Spinal cord (tissue), 10 donors: ENCODE data around the gene FOXRED2. TPM values are rescaled to one million over a fixed set of nuclear protein-coding genes. Genes with fewer than 3 reads are reported as not detected.

ENCODE experiments used
- DNase-seq, 6 donors: peaks; one replicate each; pipeline versions ENCODE4 v3.0.0 to v3.0.0-alpha.2; 2013 to 2015; ENCODE audit warnings: low spot score in 6 of 6, low read depth in 4 of 6
- H3K27ac ChIP-seq: one replicate; pipeline ENCODE4 v1.5.1; 2013; ENCODE audit warnings: low read depth, low read length, control low read depth
- H3K27me3 ChIP-seq: one replicate; pipeline ENCODE4 v1.6.1; 2013; ENCODE audit warnings: low read length; ENCODE audit not compliant: control insufficient read depth, insufficient read depth
- H3K36me3 ChIP-seq: one replicate; pipeline ENCODE4 v1.6.1; 2013; ENCODE audit warnings: low read length; ENCODE audit not compliant: control insufficient read depth, insufficient read depth
- H3K4me1 ChIP-seq: one replicate; pipeline ENCODE4 v1.6.1; 2013; ENCODE audit warnings: low read length; ENCODE audit not compliant: control insufficient read depth, insufficient read depth
- H3K4me3 ChIP-seq: one replicate; pipeline ENCODE4 v1.5.1; 2013; ENCODE audit warnings: low read depth, low read length, control low read depth
- H3K9me3 ChIP-seq: one replicate; pipeline ENCODE4 v1.6.1; 2013; ENCODE audit warnings: low read length; ENCODE audit not compliant: control insufficient read depth, insufficient read depth
- WGBS: methylation state at CpG from one replicate; pipeline ENCODE4 v1.1.5; 2013; ENCODE audit warnings: missing lambda C conversion rate; ENCODE audit not compliant: insufficient coverage; 5-methylcytosine and 5-hydroxymethylcytosine counted together
- long read RNA-seq, 4 donors: transcript quantifications; one replicate each; lab custom pipeline, GENCODE V29; 2026
- polyA plus RNA-seq, 2 donors: library from polyadenylated mRNA; unstranded; fragments of 120-200 nt; gene quantifications; one replicate each; pipeline ENCODE4 v1.2.1, GENCODE V29; 2013; ENCODE audit not compliant: insufficient read length in 2 of 2
- total RNA-seq, 2 donors: library from RNA; depleted of rRNA in 1 of 2; stranded (reverse); fragments of 120-200 nt in 1 of 2; fragments of >200 nt in 1 of 2; gene quantifications; one replicate each; pipeline versions ENCODE4 v1.2.3 to v1.2.4, GENCODE V29; 2013 to 2014
- donor health status: healthy.

FOXRED2 gene
- total RNA-seq (10 to 100 TPM; 13.0 to 17.9 TPM), polyA plus RNA-seq (10 to 100 TPM; 35.8 to 39.9 TPM)
- long read RNA-seq, donor 1, full-length matches to known transcripts = 2 of 2 reads
- long read RNA-seq, donor 1, partial matches to known transcripts = 0 of 2 reads
- long read RNA-seq, donor 1, other reads (novel, unspliced or antisense) = 0 of 2 reads
- long read RNA-seq, donor 2, partial matches to known transcripts = 0 of 1 reads
- long read RNA-seq, donor 2, other reads (novel, unspliced or antisense) = 0 of 1 reads
- long read RNA-seq, donor 3, partial matches to known transcripts = 0 of 3 reads
- long read RNA-seq, donor 3, other reads (novel, unspliced or antisense) = 0 of 3 reads
- long read RNA-seq, donor 4, partial matches to known transcripts = 0 of 3 reads
- long read RNA-seq, donor 4, other reads (novel, unspliced or antisense) = 0 of 3 reads

DNA sequence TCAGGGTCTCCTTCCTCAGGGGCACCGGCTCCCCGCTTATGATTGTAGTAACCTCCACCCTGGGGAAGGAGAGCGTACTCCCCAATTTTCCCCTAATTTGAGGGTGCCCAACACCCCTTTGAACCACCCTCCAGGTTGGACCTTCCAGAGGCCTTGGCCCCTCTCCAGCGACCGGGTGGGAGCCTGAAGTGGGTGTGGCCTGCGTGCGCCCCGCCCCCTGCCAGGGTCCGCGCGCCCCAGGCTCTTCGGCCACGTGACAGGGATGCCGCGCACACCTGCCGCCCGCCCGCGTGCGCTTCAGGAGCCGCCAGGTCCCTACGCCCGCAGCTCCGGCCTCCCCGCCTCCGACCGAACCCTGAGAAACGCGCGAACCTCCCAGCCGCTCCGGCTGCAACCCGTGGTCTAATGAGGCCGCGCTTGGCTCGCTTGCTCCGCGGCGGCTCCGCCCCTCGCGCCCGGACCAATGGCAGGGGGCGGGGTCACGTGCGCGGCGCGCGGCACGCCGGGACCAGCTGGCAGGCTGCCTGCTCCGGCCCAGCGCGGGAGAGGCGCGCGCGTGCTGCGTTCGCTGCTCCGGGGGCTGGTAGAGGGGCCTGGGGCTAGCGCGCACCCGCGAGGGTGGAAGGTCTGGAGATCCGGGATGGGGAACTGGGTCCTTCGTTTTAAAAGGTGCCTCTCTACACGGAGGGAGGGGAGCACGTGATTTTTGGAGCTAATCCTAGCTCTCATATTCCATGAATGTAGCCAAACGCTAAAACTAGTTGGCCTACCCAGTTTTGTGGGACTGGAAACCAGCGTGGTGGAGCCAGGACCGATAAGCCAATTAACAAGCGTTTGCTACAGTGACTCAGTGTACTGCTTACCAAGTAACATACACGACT, at the start of gene FOXRED2:
TSS of gene FOXRED2 (minus strand) at position 404 of the 881 bp plus-strand sequence. CDS start 618 bp downstream, outside the sequence.
- Histone ChIP-seq H3K4me3 (peak within 1 kb of the TSS; percentile 37), H3K27ac (peak within 1 kb of the TSS; percentile 47), H3K36me3 (peaks cover 43% of the 10 kb centered on the region), H3K27me3 (no peaks in the 10 kb centered on the region), H3K9me3 (no peaks in the 10 kb centered on the region), H3K4me1 (peaks cover 26% of the 10 kb centered on the region)
- peak; percentile 74 to 97 (median 82) for DNase-seq
- 5% methylated on average over 74 of the region's 75 CpGs for WGBS

DNA sequence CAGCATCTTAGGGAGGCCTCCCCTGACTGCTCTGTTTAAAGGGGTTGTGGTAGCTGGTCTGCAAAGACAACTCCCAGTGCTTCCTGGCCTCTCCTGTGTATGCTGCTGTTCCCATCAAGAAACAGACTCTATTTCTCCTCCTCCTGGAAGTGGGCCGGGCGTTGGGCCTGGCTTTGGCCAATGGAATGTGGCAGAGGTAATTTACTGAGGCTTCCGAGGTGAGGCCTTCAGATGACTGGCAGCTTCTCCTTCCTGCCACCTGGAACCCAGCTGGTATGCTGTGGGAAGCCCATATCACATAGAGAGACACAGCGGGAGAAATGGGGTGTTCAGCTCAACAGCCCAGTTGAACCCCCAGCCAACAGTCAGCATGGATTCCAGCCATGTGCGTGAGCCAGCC, 47.3 kb upstream of the FOXRED2 start:
- DNase-seq = no peak
- no peaks in the 10 kb centered on the region for H3K9me3 ChIP-seq
- no peak overlapping the region for H3K4me3 ChIP-seq
- WGBS = 69% methylated on average over 2 of the region's 5 CpGs
- no peak overlapping the region for H3K27ac ChIP-seq
- H3K36me3 ChIP-seq = no peaks in the 10 kb centered on the region
- H3K4me1 ChIP-seq = no peaks in the 10 kb centered on the region
- peaks cover 5% of the 10 kb centered on the region for H3K27me3 ChIP-seq

DNA sequence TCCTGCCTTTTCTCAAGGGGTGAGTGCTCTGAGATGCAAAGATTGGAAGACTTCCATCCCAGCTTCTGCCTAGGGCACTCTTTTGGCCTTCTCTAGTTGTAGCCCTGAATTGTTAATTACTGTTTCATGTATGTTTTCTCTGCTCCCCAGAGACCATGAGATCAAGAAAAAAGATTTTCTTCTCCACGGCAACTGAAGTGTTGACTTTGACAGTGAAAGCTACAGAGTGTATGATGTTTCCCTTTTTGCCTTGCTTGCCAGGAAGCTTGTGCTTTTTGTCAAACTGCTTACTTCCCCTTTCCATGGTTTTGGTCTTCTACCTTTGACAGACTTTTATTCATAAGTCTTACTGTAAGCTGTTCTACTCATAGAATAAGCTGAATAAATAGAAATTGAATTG, 45.4 kb upstream of the FOXRED2 start:
- Histone ChIP-seq H3K4me3 (no peak overlapping the region), H3K27me3 (peaks cover 5% of the 10 kb centered on the region), H3K36me3 (no peaks in the 10 kb centered on the region), H3K4me1 (peaks cover 6% of the 10 kb centered on the region), H3K27ac (no peak overlapping the region), H3K9me3 (no peaks in the 10 kb centered on the region)
- DNase-seq = no peak
- WGBS = no CpG with 5 or more reads among the region's 1 CpG

DNA sequence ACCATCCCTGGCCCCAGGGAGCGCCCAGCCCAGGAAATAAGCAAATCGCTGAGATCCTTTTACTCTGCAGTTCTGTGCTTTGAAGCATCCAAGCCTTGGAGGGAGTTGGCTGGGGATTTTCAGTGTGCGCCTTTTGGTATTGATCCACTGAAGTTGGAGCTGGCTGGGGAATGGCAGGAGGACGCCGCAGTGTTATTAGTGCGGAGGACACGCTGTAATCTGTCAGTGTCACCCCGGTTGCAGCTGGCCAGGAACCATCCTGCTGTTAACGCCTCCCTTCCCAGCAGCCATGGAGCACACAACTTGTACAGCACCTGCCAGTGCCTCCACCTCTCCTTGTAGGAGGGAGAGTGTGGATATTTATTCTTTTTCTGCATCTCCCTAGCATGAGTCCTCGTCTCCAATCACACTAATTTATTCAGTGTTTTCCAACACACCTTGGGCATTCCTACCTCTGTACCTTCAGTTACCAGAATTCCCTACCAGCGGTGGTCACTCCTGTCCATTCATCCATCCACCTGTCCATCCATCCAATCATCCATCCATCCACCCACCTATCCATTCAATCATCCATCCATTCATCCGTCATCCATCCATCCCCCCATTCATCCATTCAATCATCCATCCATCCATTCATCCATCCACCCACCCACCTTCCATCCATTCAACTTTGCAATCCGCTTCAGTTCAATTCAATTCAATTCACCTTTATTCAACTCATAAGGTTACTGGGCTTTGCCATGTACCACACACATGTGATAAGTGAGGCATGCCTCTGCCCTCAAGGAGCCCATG, 44.1 kb upstream of the FOXRED2 start:
- no peak overlapping the region for H3K4me3 ChIP-seq
- H3K4me1 ChIP-seq = peaks cover 6% of the 10 kb centered on the region
- H3K9me3 ChIP-seq = no peaks in the 10 kb centered on the region
- peaks cover 5% of the 10 kb centered on the region for H3K27me3 ChIP-seq
- WGBS = 48% methylated on average over 12 of the region's 13 CpGs
- no peak overlapping the region for H3K27ac ChIP-seq
- H3K36me3 ChIP-seq = no peaks in the 10 kb centered on the region
- DNase-seq = peak in 1 of 6 donors; percentile 71

DNA sequence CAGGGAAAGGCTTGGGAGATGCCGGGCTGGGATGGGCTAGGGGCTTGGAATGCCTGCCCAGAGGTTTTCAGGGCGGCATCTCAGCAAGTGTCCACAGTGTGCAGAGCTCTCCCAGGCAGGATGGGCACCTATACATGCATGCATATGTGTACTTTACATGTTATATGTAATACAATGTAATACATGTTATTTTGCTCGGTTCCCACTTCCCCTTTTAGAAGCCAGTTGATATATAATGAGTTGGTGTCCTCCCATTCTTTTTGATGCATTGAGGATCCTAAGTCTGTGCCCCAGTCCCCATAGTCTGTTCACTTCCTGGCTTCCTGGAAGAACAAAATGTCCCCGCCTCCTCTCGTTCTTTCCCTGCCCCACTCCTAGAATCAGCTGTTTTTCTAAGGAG, 42.2 kb upstream of the FOXRED2 start:
- H3K4me3 ChIP-seq = no peak overlapping the region
- no peaks in the 10 kb centered on the region for H3K36me3 ChIP-seq
- H3K9me3 ChIP-seq = no peaks in the 10 kb centered on the region
- DNase-seq = no peak
- H3K27me3 ChIP-seq = peaks cover 5% of the 10 kb centered on the region
- peaks cover 6% of the 10 kb centered on the region for H3K4me1 ChIP-seq
- WGBS = 57% methylated on average over 1 of the region's 5 CpGs
- no peak overlapping the region for H3K27ac ChIP-seq

DNA sequence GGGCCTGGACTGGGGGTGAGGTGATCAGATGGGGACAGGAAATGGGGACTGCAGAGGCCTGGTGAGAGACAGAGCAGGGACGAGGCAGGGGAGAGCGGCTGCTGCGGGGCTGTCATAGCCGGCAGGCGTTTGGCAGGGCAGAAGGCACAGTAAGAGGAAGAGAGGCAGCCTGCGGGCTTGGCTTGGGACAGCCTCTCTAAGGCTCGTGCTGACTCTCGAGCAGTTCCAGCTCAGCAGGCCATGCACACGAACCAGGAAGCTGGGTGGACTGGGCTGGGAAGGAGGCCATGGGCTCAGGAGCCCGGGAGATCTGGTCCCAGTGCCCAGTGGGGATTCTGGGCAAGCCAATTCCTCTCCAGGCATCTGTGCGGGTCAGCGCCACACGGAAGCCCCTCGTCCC, 41.8 kb upstream of the FOXRED2 start:
- Histone ChIP-seq H3K4me1 (peaks cover 6% of the 10 kb centered on the region), H3K36me3 (no peaks in the 10 kb centered on the region), H3K27me3 (peaks cover 5% of the 10 kb centered on the region), H3K9me3 (no peaks in the 10 kb centered on the region), H3K27ac (no peak overlapping the region), H3K4me3 (no peak overlapping the region)
- 35% methylated on average over 14 of the region's 14 CpGs for WGBS
- DNase-seq = no peak

DNA sequence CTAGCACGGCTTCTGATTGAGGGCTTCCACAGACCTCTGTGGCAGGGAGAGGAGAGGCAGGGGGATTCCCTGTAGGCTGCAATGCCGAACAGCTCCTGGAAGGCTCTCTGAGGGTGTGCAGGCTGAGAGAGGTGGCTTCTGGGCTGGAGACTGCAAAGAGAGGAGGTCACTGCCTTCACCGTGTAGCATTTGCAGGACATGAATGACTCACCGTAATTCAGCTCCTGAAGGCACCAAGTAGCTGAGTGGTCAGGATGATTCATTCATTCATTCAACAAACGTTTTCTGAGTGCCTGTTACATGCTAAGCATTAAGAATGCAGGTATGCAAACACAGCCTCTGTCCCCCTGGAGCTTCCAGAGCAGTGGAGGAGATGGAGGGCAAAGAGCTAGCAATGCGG, 40.1 kb upstream of the FOXRED2 start:
- Histone ChIP-seq H3K27me3 (peaks cover 5% of the 10 kb centered on the region), H3K27ac (no peak overlapping the region), H3K9me3 (no peaks in the 10 kb centered on the region), H3K36me3 (no peaks in the 10 kb centered on the region), H3K4me3 (no peak overlapping the region), H3K4me1 (peaks cover 10% of the 10 kb centered on the region)
- 53% methylated on average over 5 of the region's 6 CpGs for WGBS
- DNase-seq = peak in 1 of 6 donors; percentile 23

DNA sequence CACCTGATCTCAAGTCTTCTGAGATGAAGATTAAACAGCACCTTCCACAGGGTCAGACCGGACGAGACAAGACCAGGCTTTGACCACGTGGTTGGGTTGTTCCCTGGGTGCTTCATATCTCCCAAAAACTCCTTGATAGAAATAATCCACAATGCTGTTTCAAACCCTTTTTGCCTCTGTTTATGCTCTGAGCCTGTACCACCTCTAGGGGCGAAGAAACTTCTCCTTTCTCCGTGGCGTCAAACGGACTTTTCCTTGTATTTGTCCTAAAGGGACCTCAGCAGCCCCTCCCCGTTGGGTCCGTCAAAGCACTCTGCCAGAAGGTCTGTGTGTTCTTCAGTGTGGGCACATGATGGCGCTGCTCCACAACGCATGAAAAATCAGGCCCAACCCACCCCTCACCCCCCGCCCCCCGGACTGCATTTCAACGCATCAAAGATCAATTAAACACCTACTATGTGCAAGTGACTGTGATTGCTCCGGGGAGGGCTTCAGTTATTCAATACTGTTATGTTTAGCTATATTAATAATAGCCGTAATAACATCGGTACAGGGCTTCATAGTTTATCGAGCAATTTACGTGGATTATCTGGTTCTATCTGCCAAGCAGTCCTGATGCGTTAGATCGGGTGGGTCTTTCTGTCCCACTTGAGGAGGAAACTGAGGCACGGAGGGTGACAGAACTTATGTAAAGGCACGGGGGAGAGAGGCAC, 39.4 kb upstream of the FOXRED2 start:
- no peaks in the 10 kb centered on the region for H3K36me3 ChIP-seq
- WGBS = 23% methylated on average over 14 of the region's 23 CpGs
- H3K27me3 ChIP-seq = peaks cover under 1% of the 10 kb centered on the region

More for the DNA sequence above, 39.4 kb upstream of the FOXRED2 start:
- peak in 3 of 6 donors; percentile 53 to 87 (median 76) for DNase-seq
- H3K27ac ChIP-seq = no peak overlapping the region
- H3K4me3 ChIP-seq = no peak overlapping the region
- H3K9me3 ChIP-seq = no peaks in the 10 kb centered on the region
- H3K4me1 ChIP-seq = peaks cover 10% of the 10 kb centered on the region
